T47D (cell line): Measurements from ENCODE around the gene DDI1.

Experiments
- DNase-seq, 2 experiments: peaks; one replicate each; pipeline versions ENCODE4 v3.0.0 to v3.0.0-alpha.2; 2011 to 2012; ENCODE audit warnings: low read depth in 1 of 2, low spot score in 1 of 2
- JUND ChIP-seq: IDR thresholded peaks from 2 replicates; pipeline ENCODE4 v1.6.1; 2012; ENCODE audit warnings: low read depth
- in situ Hi-C: cut with HindIII; loops from 2 replicates; pipeline ENCODE4 v1.10.0; 2016; ENCODE audit warnings: low sequenced_read_pairs, low pct_unique_long_range_greater_than_20kb

Gene DDI1

GRCh38 chr11:104073950-104074705 lies 37.7 kb downstream of the DDI1 start:
- in situ Hi-C loops: no loop called here
- no peak for DNase-seq
- TF ChIP-seq JUND: no peak

- no peak for DNase-seq
- TF ChIP-seq JUND: no peak
- in situ Hi-C loops: no loop called here
These were observed 38.7 kb downstream of the DDI1 start for GRCh38 chr11:104075091-104075490.

GRCh38 chr11:104075706-104076105 lies 39.3 kb downstream of the DDI1 start:
- no peak for TF ChIP-seq JUND

GRCh38 chr11:104076455-104076854 lies 40.0 kb downstream of the DDI1 start:
- DNase-seq: no peak
- in situ Hi-C loops: no loop called here
- no peak for TF ChIP-seq JUND

More at GRCh38 chr11:104075706-104076105, 39.3 kb downstream of the DDI1 start:
- DNase-seq: no peak
- in situ Hi-C loops: no loop called here

- TF ChIP-seq JUND: no peak
- in situ Hi-C loops: no loop called here
- no peak for DNase-seq
These were observed 41.8 kb downstream of the DDI1 start for GRCh38 chr11:104078245-104078644.

GRCh38 chr11:104078995-104079394 lies 42.6 kb downstream of the DDI1 start:
- in situ Hi-C loops: no loop called here
- TF ChIP-seq JUND: no peak
- no peak for DNase-seq

- in situ Hi-C loops: no loop called here
- DNase-seq: no peak
- no peak for TF ChIP-seq JUND
These were observed 50.2 kb downstream of the DDI1 start for GRCh38 chr11:104086621-104087020.
